ENCODE measurements around the gene USP46. TPM values are rescaled to one million over a fixed set of nuclear protein-coding genes. Genes with fewer than 3 reads are reported as not detected.

Gene USP46
- total and polyA plus RNA-seq, 12 donors = 4.8 to 113 (median 65.8) TPM

- DNase-seq (no peak), ATAC-seq (no peak)
- TF ChIP-seq CTCF (IDR thresholded peaks at IDR 0.05) = no peak
- Histone ChIP-seq H3K27ac (no peak overlapping the region), H3K4me1 (peaks cover 0 to 29% (median 18%) of the 10 kb centered on the region in 9 donors), H3K9me3 (no peaks in the 10 kb centered on the region), H3K36me3 (peaks cover 0 to 23% (median 4%) of the 10 kb centered on the region in 9 donors), H3K27me3 (no peaks in the 10 kb centered on the region), H3K4me3 (no peak overlapping the region)
- WGBS, 2 donors = 95 to 100% methylated on average over 1 of the region's 1 CpG
- intact Hi-C loops (cut with DNase I) = no loop called here
Measured at GRCh38 chr4:52614241-52614640, 44.9 kb downstream of the USP46 start.

GRCh38 chr4:52612341-52612740 is 46.8 kb downstream of the USP46 start:
- Histone ChIP-seq H3K27me3 (no peaks in the 10 kb centered on the region), H3K4me1 (peaks cover 0 to 18% (median 7%) of the 10 kb centered on the region in 9 donors), H3K4me3 (no peak overlapping the region), H3K27ac (no peak overlapping the region), H3K9me3 (no peaks in the 10 kb centered on the region), H3K36me3 (peaks cover 0 to 42% (median 4%) of the 10 kb centered on the region in 9 donors)
- DNase-seq (no peak), ATAC-seq (no peak)
- no peak for TF ChIP-seq CTCF (IDR thresholded peaks at IDR 0.05)
- intact Hi-C loops (cut with DNase I) = no loop called here
- 89 to 100% methylated on average over 1 of the region's 1 CpG for WGBS, 2 donors

- Histone ChIP-seq H3K9me3 (no peaks in the 10 kb centered on the region), H3K36me3 (peaks cover 0 to 54% (median 4%) of the 10 kb centered on the region in 9 donors), H3K27me3 (no peaks in the 10 kb centered on the region), H3K27ac (peak overlapping the region in 4 of 10 donors; percentile 31 to 41 (median 38)), H3K4me3 (no peak overlapping the region), H3K4me1 (peaks cover 0 to 18% (median 6%) of the 10 kb centered on the region in 9 donors)
- 33 to 67% methylated on average over 6 of the region's 6 CpGs for WGBS, 2 donors
- ATAC-seq = peak; percentile 38 to 88 (median 68)
- peak in 1 of 2 donors; percentile 33 for DNase-seq
- intact Hi-C loops (cut with DNase I) = no loop called here
- TF ChIP-seq CTCF (IDR thresholded peaks at IDR 0.05) = no peak
Measured at GRCh38 chr4:52611030-52611555, 48.0 kb downstream of the USP46 start.

GRCh38 chr4:52606726-52607125 is 52.4 kb downstream of the USP46 start:
- peaks cover 0 to 34% (median 6%) of the 10 kb centered on the region in 9 donors for H3K4me1 ChIP-seq
- H3K27ac ChIP-seq = no peak overlapping the region
- TF ChIP-seq CTCF (IDR thresholded peaks at IDR 0.05) = no peak
- H3K27me3 ChIP-seq = no peaks in the 10 kb centered on the region
- 89 to 90% methylated on average over 2 of the region's 2 CpGs for WGBS, 2 donors
- intact Hi-C loops (cut with DNase I) = no loop called here
- H3K4me3 ChIP-seq = no peak overlapping the region
- no peak for ATAC-seq
- no peak for DNase-seq
- H3K36me3 ChIP-seq = peaks cover 0 to 85% (median 4%) of the 10 kb centered on the region in 9 donors
- no peaks in the 10 kb centered on the region for H3K9me3 ChIP-seq
